ENCODE data around the gene TES.
"Not testable (repeated sequence)": the region's sequence is repeated elsewhere in the genome, so short reads cannot be mapped to it uniquely, and the experiment has no call there.

The TES gene

GRCh38 chr7:116240024-116240668 is 29.8 kb downstream of the TES start:
- no peak for FAIRE-seq
- DNase-seq (ENCODE audit: insufficient read length, low spot score), result no peak

- DNase-seq (ENCODE audit: insufficient read length, low spot score) (no peak), FAIRE-seq (no peak)
These were observed 31.0 kb downstream of the TES start for GRCh38 chr7:116241291-116241690.

DNA sequence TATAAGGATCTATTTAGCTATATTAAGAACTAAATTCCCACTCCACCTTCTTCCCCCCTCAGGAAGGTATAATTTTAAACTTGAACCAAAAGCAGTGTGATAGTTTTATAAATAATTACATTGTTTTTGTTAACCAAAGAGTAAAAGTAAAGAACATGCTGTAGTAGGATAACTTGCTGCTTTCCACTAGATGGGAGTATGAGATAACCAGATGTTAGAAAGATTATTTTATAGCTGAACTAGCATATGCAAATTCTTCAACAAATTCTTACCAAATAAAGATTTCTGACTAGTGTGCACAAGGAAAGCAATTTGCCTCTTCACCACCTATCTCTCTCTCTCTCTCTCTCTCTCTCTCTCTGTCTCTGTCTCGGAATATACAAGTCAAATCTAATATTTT is 31.8 kb downstream of the TES start:
- no peak for DNase-seq (ENCODE audit: insufficient read length, low spot score)
- FAIRE-seq, result no peak

DNA sequence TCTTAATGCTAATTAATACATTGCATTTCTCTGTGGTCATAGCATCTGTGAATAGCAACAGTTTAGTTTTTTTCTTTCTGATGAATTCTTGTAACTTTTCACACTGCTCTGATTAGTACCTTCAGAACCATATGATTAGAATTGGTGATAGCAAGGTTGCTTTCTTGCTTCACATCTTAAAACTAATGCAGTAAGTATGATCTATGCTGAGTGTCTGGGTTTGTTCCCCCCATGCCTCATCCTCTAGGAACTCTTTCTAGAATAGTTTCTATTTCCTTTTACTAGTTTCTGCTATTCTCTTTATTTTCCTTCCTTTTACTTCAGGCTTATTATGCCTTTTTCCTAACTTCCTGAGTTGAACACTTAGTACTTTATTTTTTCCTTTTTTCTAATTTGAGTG is 32.4 kb downstream of the TES start:
- FAIRE-seq (no peak), DNase-seq (ENCODE audit: insufficient read length, low spot score) (no peak)

GRCh38 chr7:116244803-116245202 is 34.5 kb downstream of the TES start:
- DNase-seq (ENCODE audit: insufficient read length, low spot score); FAIRE-seq: not testable (repeated sequence)

DNA sequence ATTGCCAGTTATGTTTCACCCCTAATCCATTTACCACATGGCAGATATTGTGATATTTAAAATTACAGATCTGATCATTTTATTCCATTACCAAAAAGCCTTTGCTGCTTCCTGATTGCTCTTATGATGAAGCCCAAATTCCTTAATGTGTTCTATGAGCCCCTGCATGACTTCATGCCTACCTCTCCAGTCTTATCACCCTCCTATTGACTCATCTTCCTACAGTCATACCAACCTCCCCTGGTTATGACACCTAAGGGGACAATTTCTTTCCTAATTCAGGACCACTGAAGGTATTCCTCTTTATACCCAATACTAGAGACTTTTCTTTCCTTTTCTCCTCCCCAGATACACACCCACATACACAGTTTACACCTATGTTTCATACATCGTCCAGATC is 36.0 kb downstream of the TES start:
- FAIRE-seq, result no peak
- DNase-seq (ENCODE audit: insufficient read length, low spot score), result no peak

DNA sequence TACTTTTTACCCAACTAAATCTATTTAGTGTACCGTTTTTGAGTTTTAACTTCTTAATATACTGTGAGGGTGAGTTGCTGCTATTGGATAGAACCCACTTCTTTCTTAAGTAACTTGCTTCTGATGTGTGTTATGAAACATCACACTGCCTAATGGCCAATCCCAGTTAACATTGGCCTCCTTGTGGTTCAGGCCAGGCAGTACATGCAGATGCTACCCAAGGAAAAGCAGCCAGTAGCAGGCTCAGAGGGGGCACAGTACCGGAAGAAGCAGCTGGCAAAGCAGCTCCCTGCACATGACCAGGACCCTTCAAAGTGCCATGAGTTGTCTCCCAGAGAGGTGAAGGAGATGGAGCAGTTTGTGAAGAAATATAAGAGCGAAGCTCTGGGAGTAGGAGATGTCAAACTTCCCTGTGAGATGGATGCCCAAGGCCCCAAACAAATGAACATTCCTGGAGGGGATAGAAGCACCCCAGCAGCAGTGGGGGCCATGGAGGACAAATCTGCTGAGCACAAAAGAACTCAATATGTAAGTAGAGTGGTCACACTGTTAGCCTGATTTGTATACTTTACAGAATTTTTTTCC is 39.7 kb downstream of the TES start:
- no peak for FAIRE-seq
- peak; percentile 22 for DNase-seq (ENCODE audit: insufficient read length, low spot score)

- DNase-seq (ENCODE audit: insufficient read length, low spot score) (no peak), FAIRE-seq (no peak)
These were observed 41.3 kb downstream of the TES start for GRCh38 chr7:116251675-116252074.

DNA sequence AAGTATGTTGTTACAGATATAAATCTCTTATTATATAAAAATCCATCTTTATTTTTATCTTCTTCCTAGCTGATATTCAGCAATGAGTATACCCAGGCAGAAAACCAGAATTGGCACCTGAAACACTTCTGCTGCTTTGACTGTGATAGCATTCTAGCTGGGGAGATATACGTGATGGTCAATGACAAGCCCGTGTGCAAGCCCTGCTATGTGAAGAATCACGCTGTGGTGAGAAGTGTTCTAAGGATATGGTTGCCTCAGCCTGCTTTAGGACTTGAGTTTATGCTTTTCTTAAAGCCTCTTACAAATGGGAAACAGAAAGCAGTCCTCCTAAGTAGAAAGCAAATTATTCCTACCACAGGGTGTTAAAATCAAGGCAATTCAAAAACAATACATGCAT is 41.9 kb downstream of the TES start:
- FAIRE-seq (no peak), DNase-seq (ENCODE audit: insufficient read length, low spot score) (no peak)

GRCh38 chr7:116257156-116257555 is 46.8 kb downstream of the TES start:
- no peak for FAIRE-seq

GRCh38 chr7:116258734-116259133 is 48.4 kb downstream of the TES start:
- peak; percentile 23 for DNase-seq (ENCODE audit: insufficient read length, low spot score)
- no peak for FAIRE-seq

More at GRCh38 chr7:116257156-116257555, 46.8 kb downstream of the TES start:
- DNase-seq (ENCODE audit: insufficient read length, low spot score), result no peak

GRCh38 chr7:116259156-116259870 is 49.0 kb downstream of the TES start:
- no peak for DNase-seq (ENCODE audit: insufficient read length, low spot score)
- no peak for FAIRE-seq

DNA sequence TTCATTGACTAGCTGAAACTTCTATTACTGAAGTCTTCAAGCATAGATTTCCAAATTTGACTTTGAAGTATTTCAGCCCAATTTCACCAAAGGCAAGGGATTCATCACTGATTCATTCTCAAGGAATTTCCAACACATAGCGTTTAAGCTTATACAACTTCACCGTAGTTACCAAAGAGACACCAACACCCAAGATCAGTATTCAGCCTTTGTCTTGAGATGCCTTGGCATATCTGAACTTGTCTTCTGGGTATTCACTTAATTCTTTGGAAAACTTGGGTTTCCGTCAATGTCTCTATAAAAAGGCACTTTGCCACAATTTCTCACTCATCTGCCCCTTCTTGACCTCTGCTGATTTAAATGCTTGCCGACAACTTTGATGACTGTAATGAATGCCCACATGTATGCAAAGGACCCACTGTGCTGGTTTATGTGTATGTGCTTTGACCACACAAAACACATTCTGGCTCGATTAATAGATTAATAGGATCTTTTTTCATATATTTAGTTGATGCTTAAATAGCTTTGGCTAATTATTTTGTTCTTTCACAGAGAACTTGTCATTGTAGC is 49.6 kb downstream of the TES start:
- FAIRE-seq (no peak), DNase-seq (ENCODE audit: insufficient read length, low spot score) (peak; percentile 37)

DNA sequence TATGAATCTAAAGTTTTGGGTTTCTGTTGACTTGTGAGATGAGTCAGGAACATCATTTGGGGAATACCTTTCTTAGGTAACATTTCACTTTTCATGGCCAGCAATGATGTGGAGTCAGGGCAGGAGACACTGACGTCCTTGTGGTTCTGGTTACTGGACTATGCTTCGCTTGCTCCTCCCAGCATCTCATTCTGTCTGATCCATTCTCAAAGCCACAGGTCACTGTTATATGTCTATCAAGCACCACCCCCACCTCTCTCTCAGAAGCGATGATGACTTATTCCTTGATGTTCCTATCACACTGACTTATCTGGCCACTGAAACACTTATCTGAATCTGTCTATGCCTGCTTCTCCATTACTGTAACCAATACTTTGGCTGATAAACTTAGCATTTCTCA is 51.6 kb downstream of the TES start:
- FAIRE-seq, result no peak
- no peak for DNase-seq (ENCODE audit: insufficient read length, low spot score)

DNA sequence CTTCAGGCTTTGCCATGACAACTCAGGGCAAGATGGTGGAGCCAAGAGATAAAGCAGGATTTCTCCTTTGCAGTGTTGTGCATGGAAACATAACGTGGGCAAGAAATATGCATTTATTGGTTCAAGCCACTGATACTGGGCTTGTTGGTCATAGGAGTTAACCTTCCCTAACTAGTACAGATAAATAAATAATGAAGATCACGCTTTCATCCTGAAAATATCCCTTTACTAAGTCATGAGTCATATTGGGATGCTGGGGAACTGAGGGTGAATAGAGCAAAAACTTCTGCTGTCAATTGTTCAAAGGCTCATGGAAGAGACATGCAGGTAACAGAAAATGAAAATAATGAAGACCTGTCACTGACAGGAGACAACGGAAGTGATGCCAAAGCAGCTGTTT is 55.5 kb downstream of the TES start:
- FAIRE-seq (no peak), DNase-seq (ENCODE audit: insufficient read length, low spot score) (no peak)

DNA sequence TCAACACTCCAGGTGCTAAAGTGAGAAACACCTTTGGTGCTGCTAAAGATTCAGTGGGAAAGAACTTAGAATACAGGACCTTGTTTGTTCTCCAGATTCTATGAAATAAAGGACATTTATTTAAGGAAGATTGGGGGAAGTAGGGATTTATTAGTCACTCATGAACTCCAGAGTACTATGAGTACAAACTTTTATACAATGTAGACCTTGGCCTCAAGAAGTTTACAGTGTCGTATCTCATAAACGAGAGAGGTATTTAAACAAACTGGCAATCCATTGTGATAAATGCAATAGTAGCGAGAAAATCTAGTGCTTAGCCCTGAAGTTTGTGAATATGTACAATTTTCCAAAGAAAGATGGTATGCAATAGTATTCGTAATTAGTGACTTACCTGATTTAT is 59.1 kb downstream of the TES start:
- FAIRE-seq, result no peak
- DNase-seq (ENCODE audit: insufficient read length, low spot score), result no peak

DNA sequence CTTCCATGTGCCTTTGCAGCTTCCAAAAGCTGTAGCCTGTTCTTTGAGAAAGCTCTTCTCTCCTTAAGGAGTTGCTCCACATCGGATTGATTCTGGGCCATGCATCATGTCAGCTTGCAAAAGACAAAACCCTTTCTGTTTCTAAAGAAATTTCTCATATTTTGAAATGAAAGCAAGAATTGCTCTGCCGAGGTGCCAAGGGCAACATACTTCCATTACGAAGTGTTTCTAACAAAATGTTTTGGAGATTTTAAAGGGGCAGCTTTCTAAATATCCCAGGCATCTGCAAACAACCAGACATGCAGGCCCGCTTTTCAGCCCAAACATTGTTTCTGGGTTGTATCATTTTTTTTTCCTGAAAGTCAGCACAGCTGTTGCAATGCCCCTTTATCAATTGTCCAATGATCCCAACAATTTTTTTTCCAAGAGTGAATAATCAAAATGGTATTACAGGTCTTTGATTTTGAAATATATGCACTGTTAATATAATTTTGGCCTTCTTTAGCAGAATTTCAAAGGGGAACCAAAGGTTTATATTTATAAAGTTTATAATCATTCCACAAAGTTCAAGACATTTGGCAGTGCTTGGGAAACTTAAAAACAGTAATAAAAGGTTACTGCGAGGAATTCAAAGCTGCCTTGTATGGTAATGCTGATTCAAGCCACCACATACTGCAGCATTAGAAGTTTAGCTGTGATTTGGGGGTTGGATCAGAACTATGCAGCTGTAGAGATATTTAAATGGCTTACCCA is 61.0 kb downstream of the TES start:
- DNase-seq (ENCODE audit: insufficient read length, low spot score) (no peak), FAIRE-seq (no peak)

DNA sequence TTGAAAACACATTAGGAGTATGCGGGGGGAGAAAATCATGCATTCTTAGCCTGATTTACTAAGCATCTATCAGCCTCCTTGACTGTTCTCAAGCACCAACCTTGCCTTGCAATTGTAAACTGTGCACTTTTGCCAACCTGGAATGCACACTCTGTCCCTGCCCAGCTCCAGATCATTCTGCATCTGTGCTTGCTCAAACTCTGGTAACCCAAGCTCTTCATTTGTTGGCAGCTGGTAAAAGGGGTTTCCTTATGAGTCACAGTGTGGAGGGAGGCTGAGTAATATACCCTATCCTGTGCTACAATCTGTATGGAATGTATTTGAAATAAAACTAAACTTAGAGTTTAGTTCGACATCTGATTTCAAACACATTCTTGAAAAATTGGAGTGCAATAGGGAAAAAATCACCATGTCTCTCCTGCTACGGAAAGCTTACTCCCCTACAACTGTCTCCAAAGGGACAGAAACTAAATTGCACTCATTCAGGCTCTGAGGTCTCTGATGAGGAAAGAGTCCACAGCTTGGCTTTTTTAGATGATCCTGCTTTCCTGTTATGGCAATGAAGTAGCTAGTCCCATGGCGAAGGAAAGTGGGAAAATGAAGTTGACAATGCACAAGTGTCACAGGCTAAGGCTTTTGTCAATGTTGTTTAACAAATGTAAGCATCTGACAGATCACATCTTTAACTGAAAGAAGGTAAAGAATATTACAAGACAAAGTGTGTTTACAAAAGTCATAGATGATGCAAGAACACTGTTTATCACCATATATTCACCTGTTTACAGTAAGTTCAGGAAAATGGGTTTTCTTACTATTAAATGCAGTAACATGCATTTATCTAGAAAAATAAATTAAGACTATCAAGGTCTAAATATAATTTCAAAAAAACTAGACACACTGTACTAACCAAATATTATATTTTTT is 61.9 kb downstream of the TES start:
- no peak for FAIRE-seq
- DNase-seq (ENCODE audit: insufficient read length, low spot score), result peak; percentile 48

- no peak for FAIRE-seq
- DNase-seq (ENCODE audit: insufficient read length, low spot score), result no peak
These were observed 63.1 kb downstream of the TES start for GRCh38 chr7:116273283-116273917.

- no peak for FAIRE-seq
- DNase-seq (ENCODE audit: insufficient read length, low spot score), result no peak
These were observed 63.6 kb downstream of the TES start for GRCh38 chr7:116273918-116274301.
